ENCODE results near the gene SRD5A3.

DNA sequence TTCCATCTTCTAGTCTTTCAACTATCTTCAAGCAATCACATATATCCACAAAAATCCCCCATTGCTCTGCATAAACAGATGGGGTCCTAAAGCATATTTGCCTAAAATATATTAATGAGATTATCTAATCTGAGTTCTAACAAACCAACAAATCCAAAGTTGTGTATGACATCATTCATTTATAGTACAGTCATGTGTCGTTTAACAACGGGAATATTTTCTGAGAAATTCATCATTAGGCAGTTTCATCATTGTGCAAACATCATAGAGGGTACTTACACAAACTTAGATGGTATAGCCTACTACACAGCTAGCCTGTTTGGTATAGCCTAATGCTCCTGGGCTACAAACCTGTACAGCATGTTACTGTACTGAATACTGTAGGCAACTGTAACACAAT is 38.0 kb upstream of the SRD5A3 start:
- TF ChIP-seq, protein P1, sequence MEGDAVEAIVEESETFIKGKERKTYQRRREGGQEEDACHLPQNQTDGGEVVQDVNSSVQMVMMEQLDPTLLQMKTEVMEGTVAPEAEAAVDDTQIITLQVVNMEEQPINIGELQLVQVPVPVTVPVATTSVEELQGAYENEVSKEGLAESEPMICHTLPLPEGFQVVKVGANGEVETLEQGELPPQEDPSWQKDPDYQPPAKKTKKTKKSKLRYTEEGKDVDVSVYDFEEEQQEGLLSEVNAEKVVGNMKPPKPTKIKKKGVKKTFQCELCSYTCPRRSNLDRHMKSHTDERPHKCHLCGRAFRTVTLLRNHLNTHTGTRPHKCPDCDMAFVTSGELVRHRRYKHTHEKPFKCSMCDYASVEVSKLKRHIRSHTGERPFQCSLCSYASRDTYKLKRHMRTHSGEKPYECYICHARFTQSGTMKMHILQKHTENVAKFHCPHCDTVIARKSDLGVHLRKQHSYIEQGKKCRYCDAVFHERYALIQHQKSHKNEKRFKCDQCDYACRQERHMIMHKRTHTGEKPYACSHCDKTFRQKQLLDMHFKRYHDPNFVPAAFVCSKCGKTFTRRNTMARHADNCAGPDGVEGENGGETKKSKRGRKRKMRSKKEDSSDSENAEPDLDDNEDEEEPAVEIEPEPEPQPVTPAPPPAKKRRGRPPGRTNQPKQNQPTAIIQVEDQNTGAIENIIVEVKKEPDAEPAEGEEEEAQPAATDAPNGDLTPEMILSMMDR (IDR thresholded peaks at IDR 0.05) = no peak
- no peak for TF ChIP-seq POLR2A (IDR thresholded peaks at IDR 0.05)

All from body of pancreas (tissue), 4 donors.